ENCODE data around the gene RFXAP.
A peak's percentile ranks its signal among the peaks of the same experiment; 100 is the strongest.
"Not testable (repeated sequence)": the region's sequence is repeated elsewhere in the genome, so short reads cannot be mapped to it uniquely, and the experiment has no call there.

Gene RFXAP

DNA sequence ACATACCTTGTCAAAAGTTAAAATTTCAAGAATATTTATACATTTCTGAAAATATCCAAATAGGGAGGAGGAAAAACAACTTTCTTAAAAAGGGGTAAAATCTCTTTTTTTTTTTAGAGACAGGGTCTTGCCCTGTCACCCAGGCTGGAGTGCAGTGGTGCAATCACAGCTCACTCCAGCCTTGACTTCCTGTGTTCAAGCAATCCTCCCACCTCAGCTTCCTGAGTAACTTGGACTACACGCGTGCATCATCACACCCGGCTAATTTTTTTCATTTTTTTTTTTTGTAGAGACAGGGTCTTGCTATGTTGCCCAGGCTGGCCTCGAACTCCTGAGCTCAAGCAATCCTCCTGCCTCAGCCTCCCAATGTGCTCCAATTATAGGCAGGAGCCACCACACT lies 32.8 kb upstream of the RFXAP start:
- not testable (repeated sequence) for H4K20me1 ChIP-seq, H3K36me3 ChIP-seq, H3K27me3 ChIP-seq, H3K9ac ChIP-seq
- Histone ChIP-seq H3K4me1 (peaks cover 7 to 26% (median 22%) of the 10 kb centered on the region in 10 experiments), H3K4me2 (peak overlapping the region in 10 of 11 experiments; percentile 29 to 67 (median 46); a peak in 15 of 22 replicates), H3K27ac (peak overlapping the region in 7 of 11 experiments; percentile 5 to 59 (median 45); a peak in 10 of 22 replicates), H3K4me3 (peak overlapping the region in 1 of 10 experiments; percentile 28; a peak in 1 of 20 replicates), H3K9me3 (replicated peaks in 1 of 11) (peaks cover 0 to 20% (median 7%) of the 10 kb centered on the region in 11 experiments; a peak in 13 of 22 replicates)
- TF ChIP-seq Cebpa-rat (IDR thresholded peaks at IDR 0.05): peak in 5 of 11 experiments; percentile 9 to 71 (median 54); a peak in 5 of 22 replicates

DNA sequence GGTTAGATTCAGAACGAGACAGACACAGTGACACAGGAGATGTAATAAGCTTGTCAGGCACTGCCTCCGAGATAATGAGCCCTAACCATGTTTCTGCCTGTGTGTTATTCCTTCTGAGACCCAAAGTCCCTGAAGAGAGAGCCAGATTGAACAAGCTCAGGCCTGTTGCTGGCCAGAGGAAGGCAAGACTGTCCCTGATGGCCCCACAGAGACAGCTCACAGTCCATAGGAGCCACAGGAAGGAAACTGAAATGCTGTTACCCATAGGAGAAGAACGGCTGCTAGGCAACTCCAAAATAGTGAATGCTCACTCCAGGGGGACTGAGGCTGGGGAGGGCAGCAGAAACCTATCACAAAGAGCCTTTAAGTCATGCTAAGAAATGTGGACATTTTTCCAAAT lies 31.8 kb upstream of the RFXAP start:
- no peaks in the 10 kb centered on the region for H3K36me3 ChIP-seq
- no peaks in the 10 kb centered on the region for H4K20me1 ChIP-seq
- H3K4me3 ChIP-seq: no peak overlapping the region
- no peak for TF ChIP-seq Cebpa-rat (IDR thresholded peaks at IDR 0.05)
- H3K9ac ChIP-seq: 0 out of 22 replicates have a peak overlapping the region, but pooled peaks of 1 of the 11 experiments have one; percentile 33
- H3K27ac ChIP-seq: peak overlapping the region in 8 of 11 experiments; percentile 3 to 59 (median 40); a peak in 13 of 22 replicates
- peaks cover 0 to 16% (median 6%) of the 10 kb centered on the region in 11 experiments; a peak in 12 of 22 replicates for H3K9me3 ChIP-seq (replicated peaks in 1 of 11)
- H3K27me3 ChIP-seq: no peaks in the 10 kb centered on the region
- peaks cover 7 to 26% (median 22%) of the 10 kb centered on the region in 10 experiments for H3K4me1 ChIP-seq
- peak overlapping the region in 10 of 11 experiments; percentile 6 to 67 (median 36); a peak in 18 of 22 replicates for H3K4me2 ChIP-seq

DNA sequence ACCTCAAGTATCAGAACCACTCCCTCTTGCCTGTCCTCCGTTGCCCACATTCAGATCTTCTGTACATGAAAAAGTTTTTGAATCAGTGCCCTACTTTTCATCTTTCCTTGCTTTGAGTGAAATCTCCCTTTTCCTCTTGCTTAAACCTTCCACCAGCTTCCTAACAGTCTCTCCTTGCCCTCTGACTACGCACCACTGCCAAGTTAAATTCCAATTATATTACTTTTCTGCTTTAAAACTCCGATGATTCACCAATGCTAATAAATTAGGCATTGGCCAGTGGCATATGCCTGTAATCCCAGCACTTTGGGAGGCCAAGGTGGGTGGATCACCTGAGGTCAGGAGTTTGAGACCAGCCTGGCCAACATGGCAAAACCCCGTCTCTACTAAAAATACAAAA lies 30.7 kb upstream of the RFXAP start:
- TF ChIP-seq Cebpa-rat (IDR thresholded peaks at IDR 0.05): no peak
- Histone ChIP-seq H3K27me3 (no peaks in the 10 kb centered on the region), H3K4me3 (no peak overlapping the region), H3K9me3 (replicated peaks in 1 of 11) (peaks cover 0 to 16% (median 6%) of the 10 kb centered on the region in 11 experiments; a peak in 12 of 22 replicates), H4K20me1 (no peaks in the 10 kb centered on the region), H3K9ac (no peak overlapping the region), H3K27ac (no peak overlapping the region), H3K4me2 (no peak overlapping the region), H3K36me3 (no peaks in the 10 kb centered on the region), H3K4me1 (peaks cover 7 to 26% (median 22%) of the 10 kb centered on the region in 10 experiments)

DNA sequence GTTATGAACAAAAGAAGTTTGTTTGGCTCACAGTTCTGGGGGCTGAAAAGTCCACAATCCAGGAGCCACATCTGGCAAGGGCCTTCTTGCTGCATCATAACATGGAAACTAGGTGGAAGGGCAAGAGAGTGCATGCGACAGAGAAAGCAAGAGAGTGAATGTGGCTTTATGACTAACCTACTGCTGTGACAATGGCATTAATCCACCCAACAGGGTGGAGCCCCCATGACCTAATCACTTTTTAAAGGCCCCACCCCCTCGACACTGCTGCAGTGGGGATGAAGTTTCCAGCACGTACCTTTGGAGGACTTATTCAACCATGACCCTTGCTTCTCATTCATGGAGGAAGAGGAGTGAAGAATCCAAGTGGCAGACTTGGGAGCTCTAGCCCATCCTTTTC lies 30.0 kb upstream of the RFXAP start:
- H3K4me2 ChIP-seq: no peak overlapping the region
- H3K27me3 ChIP-seq: no peaks in the 10 kb centered on the region
- peaks cover 7 to 26% (median 22%) of the 10 kb centered on the region in 10 experiments for H3K4me1 ChIP-seq
- no peak overlapping the region for H3K4me3 ChIP-seq
- H4K20me1 ChIP-seq: no peaks in the 10 kb centered on the region
- no peaks in the 10 kb centered on the region for H3K36me3 ChIP-seq
- no peak for TF ChIP-seq Cebpa-rat (IDR thresholded peaks at IDR 0.05)
- H3K9ac ChIP-seq: no peak overlapping the region
- H3K9me3 ChIP-seq (replicated peaks in 1 of 11): peaks cover 0 to 16% (median 6%) of the 10 kb centered on the region in 11 experiments; a peak in 12 of 22 replicates
- H3K27ac ChIP-seq: no peak overlapping the region

DNA sequence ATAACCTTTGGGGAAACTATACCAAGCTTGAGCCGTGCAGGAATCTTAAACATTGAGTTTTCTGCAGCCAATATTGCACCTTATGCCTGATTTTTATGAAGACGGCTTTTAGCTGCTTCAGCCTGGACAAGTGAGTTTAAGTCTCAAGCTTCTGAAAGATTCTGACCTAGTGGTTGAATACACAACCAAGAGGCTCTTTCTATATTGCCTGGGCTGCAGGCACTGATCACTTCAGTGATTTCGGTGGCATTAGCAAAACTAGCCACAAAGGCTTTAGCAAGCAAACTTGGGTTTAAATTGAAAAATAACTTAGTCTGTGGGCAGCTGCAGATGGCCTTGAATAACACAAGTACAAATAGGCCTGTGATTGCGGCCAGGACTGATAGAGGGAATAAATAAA lies 29.3 kb upstream of the RFXAP start:
- Histone ChIP-seq H3K9me3 (replicated peaks in 1 of 11) (peaks cover 0 to 16% (median 6%) of the 10 kb centered on the region in 11 experiments; a peak in 12 of 22 replicates), H3K4me2 (no peak overlapping the region), H3K4me1 (peaks cover 7 to 26% (median 22%) of the 10 kb centered on the region in 10 experiments), H4K20me1 (no peaks in the 10 kb centered on the region), H3K4me3 (no peak overlapping the region), H3K27ac (no peak overlapping the region), H3K36me3 (no peaks in the 10 kb centered on the region), H3K9ac (no peak overlapping the region), H3K27me3 (no peaks in the 10 kb centered on the region)
- TF ChIP-seq Cebpa-rat (IDR thresholded peaks at IDR 0.05): no peak

DNA sequence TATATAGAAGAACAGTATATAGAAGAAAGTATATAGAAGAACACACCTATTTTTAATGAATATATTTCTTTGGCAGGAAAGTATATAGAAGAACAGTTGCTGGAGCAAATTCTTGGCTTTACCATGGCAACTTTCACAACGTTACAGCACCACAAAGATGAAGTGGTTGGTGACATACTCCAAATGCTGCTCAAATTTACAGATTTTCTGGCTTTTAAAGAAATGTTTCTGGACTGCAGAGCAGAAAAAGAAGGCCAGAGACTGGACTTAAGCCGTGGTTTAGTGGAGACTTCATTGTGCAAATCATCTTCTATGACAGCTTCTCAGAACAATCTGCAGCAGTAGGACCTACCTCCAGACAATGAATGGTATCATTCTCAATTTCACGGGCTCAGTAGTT lies 24.3 kb upstream of the RFXAP start:
- Histone ChIP-seq H4K20me1 (no peaks in the 10 kb centered on the region), H3K9ac (no peak overlapping the region), H3K27ac (no peak overlapping the region), H3K4me3 (no peak overlapping the region), H3K9me3 (replicated peaks in 1 of 11) (no peaks in the 10 kb centered on the region), H3K27me3 (no peaks in the 10 kb centered on the region), H3K4me1 (no peaks in the 10 kb centered on the region), H3K4me2 (no peak overlapping the region), H3K36me3 (no peaks in the 10 kb centered on the region)
- no peak for TF ChIP-seq Cebpa-rat (IDR thresholded peaks at IDR 0.05)

DNA sequence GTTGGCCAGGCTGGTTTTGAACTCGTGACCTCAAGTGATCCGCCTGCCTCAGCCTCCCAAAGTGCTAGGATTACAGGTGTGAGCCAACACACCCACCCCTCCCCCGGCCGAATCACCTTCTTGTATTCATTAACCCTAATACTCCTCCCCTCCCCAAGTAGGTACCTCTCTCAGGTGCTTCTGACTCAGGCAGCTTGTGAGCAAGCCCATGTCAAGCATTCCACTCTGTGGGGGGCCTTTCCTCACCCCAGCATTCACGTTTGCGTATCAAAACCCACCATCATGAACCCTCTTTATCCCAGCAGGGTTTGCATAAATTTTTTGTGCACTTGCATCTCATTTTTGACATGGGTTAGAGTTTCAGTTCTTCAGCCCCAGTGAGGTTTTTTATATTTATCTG lies 23.6 kb upstream of the RFXAP start:
- H3K4me3 ChIP-seq: no peak overlapping the region
- no peak overlapping the region for H3K27ac ChIP-seq
- TF ChIP-seq Cebpa-rat (IDR thresholded peaks at IDR 0.05): no peak
- no peaks in the 10 kb centered on the region for H3K36me3 ChIP-seq
- no peaks in the 10 kb centered on the region for H3K9me3 ChIP-seq (replicated peaks in 1 of 11)
- no peak overlapping the region for H3K9ac ChIP-seq
- H3K4me2 ChIP-seq: no peak overlapping the region
- H3K27me3 ChIP-seq: no peaks in the 10 kb centered on the region
- no peaks in the 10 kb centered on the region for H4K20me1 ChIP-seq
- no peaks in the 10 kb centered on the region for H3K4me1 ChIP-seq

DNA sequence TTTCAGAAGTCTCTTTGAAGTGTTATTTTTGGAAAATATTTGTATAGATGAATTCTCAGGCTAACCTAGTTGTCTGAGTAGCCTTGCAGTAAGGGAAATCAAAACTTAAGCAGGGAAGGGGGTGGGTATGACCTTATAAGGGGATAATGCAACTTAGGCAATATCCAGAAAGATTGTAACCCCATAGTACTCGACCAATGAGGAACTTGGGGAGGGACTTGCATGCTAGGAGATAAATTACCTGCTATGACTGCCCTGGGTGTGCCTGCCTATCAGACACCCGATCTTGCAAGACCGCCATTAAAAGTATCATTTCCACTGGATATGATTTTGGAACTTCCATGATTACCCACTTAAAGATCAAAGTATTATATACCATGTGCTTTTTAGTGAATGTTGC lies 23.0 kb upstream of the RFXAP start:
- Histone ChIP-seq H4K20me1 (no peaks in the 10 kb centered on the region), H3K4me1 (no peaks in the 10 kb centered on the region), H3K27ac (no peak overlapping the region), H3K4me3 (no peak overlapping the region), H3K9me3 (replicated peaks in 1 of 11) (no peaks in the 10 kb centered on the region), H3K36me3 (no peaks in the 10 kb centered on the region), H3K4me2 (no peak overlapping the region), H3K9ac (no peak overlapping the region), H3K27me3 (no peaks in the 10 kb centered on the region)
- no peak for TF ChIP-seq Cebpa-rat (IDR thresholded peaks at IDR 0.05)

DNA sequence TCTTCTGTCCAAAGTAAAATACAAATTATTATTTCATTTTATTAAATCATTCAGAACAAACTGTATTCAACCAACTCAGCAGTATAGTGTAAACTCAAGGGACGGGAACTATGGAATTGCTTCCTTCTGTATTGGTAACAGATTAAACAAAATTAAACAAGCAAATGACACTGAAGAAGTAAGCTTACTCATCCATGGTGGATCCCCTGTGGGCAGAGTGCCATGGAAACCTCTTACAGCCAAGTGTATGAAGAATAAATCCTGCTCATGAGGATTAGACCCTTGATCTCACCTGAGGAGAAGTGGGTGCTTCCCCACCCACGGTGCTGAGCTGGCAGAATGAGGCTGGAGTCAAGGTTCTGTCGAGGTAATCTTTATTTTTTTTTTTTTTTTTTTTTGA lies 18.0 kb upstream of the RFXAP start:
- no peak overlapping the region for H3K27ac ChIP-seq
- no peaks in the 10 kb centered on the region for H3K9me3 ChIP-seq (replicated peaks in 1 of 11)
- H3K27me3 ChIP-seq: no peaks in the 10 kb centered on the region
- TF ChIP-seq Cebpa-rat (IDR thresholded peaks at IDR 0.05): no peak
- no peak overlapping the region for H3K9ac ChIP-seq
- H3K36me3 ChIP-seq: no peaks in the 10 kb centered on the region
- H3K4me1 ChIP-seq: peaks cover 22 to 27% (median 26%) of the 10 kb centered on the region in 10 experiments
- no peak overlapping the region for H3K4me2 ChIP-seq
- H3K4me3 ChIP-seq: no peak overlapping the region
- H4K20me1 ChIP-seq: no peaks in the 10 kb centered on the region

DNA sequence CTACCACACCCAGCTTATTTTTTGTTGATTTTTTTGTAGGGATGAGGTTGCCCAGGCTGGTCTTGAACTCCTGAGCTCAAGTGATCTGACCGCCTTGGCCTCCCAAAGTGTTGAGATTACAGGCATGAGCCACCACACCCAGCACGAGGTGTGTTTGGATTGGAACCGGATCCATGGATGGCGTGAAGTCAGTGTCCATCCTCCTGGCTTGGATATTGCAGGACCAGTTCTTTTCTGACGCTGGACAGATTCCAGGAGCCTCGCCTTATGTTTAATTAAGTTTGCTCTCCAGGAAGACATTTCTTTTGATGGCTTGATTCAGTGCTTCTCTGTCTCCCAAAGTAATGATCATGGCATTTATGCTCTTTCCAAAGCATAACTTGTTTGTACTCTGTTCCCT lies 14.4 kb upstream of the RFXAP start:
- H3K4me2 ChIP-seq: peak overlapping the region; percentile 41 to 80 (median 61); a peak in 20 of 22 replicates

More for the DNA sequence above, 14.4 kb upstream of the RFXAP start:
- H3K4me1 ChIP-seq: peaks cover 28 to 37% (median 35%) of the 10 kb centered on the region in 10 experiments
- H3K27ac ChIP-seq: 0 out of 22 replicates have a peak overlapping the region, but pooled peaks of 1 of the 11 experiments have one; percentile 4
- H3K9me3 ChIP-seq (replicated peaks in 1 of 11): no peaks in the 10 kb centered on the region
- no peak overlapping the region for H3K4me3 ChIP-seq
- H3K27me3 ChIP-seq: no peaks in the 10 kb centered on the region
- no peaks in the 10 kb centered on the region for H4K20me1 ChIP-seq
- H3K36me3 ChIP-seq: no peaks in the 10 kb centered on the region
- H3K9ac ChIP-seq: no peak overlapping the region
- no peak for TF ChIP-seq Cebpa-rat (IDR thresholded peaks at IDR 0.05)

All from BLaER1 treated with 17β-estradiol and CSF1 and Interleukin-3, amounts not matched to agents 10 nM and 100 nM (cell line).